Raji (cell line): Measurements from ENCODE around the gene APOBEC4.

Source experiments
- POLR2A ChIP-seq: IDR thresholded peaks from 2 replicates; pipeline ENCODE4 v1.6.1; 2011; ENCODE audit warnings: low read depth, low read length, control low read depth; ENCODE audit not compliant: insufficient read depth

APOBEC4 gene

GRCh38 chr1:183600634-183601033 is 52.5 kb downstream of the APOBEC4 start:
- TF ChIP-seq POLR2A: no peak

DNA sequence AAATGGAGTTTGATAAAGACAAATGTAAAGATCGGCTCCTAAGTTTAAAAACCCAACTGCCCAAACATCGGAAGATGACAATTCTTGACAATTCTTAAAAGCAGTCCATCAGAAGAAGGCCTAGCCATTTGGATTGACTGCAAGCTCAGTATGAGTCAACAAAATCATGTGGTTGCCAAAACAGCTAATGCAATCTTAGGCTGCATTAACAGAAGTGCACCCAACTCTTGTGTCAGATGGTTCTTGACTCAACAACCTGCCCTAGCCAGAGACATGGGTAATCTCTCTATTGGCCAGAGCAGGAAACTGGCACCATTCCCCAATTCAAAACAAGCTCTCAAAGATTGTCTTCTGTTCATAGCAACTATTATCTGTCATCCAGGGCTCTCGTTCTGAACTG is 53.0 kb downstream of the APOBEC4 start:
- TF ChIP-seq POLR2A: no peak

DNA sequence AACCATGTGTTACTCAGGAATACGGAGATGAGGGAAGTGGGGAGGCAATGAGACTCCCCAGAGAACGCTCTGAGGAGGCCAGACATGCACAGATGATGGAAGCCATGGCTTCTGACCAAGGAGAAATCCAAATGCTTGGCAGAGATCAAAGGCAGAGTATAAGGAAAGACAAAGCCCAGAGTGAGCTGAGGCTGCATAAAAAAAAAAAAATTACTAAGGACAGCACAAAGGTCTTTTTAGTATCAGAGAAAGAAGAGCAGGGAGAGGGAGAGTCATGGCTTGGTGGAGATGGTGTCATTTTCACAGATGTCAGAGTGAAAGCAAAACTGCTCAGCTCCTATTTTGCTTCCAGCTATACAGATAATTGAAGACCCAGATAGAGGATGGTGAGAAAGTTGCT is 54.7 kb downstream of the APOBEC4 start:
- no peak for TF ChIP-seq POLR2A

DNA sequence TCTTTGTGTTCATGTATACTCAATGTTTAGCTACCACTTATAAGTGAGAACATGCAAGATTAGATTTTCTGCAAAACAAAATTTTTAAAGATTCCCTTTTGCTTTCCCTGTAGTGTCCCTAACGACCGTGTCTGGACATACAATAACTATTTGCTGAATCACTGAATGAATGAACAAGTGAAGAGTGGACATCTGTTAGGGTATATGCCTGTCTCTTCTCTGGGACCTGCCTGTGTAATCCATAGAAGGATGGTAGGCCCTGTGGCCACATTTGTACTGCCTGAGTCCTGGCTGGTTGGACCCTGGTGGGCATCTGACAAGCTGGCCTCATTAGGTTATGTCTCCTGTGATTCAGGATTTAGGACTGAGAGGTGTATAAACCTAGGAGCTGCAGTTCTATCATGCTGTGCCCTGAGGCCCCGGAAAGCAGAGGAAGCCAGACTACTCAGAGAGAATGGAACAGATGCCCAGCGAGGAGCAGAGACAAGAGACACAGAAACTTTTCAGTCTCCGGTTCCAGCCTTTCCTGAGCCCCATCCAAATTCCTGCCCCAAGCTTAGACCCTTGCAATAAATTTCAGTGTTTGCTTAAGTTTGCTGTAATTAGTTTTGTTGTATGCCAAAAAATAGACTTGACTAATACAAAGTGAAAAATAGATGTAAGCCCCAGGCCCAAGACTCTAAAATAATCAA is 55.3 kb downstream of the APOBEC4 start:
- TF ChIP-seq POLR2A: no peak

- TF ChIP-seq POLR2A: no peak
Observed at GRCh38 chr1:183596500-183596899, 56.6 kb downstream of the APOBEC4 start.
